H9 (cell line): ENCODE data around the gene PSTPIP1. TPM values are rescaled to one million over a fixed set of nuclear protein-coding genes. Genes with fewer than 3 reads are reported as not detected.

ENCODE experiments used
- DNase-seq: peaks from one replicate; pipeline ENCODE4 v3.0.0-alpha.2; 2017
- H2AFZ ChIP-seq: one replicate; pipeline ENCODE4 v1.6.1; 2013; ENCODE audit warnings: mild to moderate bottlenecking, low read length, control low read depth, moderate library complexity
- H2AK5ac ChIP-seq: 2 replicates; pipeline ENCODE4 v1.6.1; 2013; ENCODE audit warnings: low read length, control low read depth, mixed read lengths; ENCODE audit not compliant: insufficient read length
- H2BK120ac ChIP-seq: one replicate; pipeline ENCODE4 v1.6.1; 2013; ENCODE audit warnings: low read depth, mild to moderate bottlenecking, low read length, control low read depth, inconsistent platforms; ENCODE audit not compliant: poor library complexity, severe bottlenecking
- H2BK12ac ChIP-seq: 2 replicates; pipeline ENCODE4 v1.6.1; 2013; ENCODE audit warnings: low read length, control low read depth, mixed read lengths, low read depth; ENCODE audit not compliant: insufficient read length
- H2BK15ac ChIP-seq: 2 replicates; pipeline ENCODE4 v1.6.1; 2013; ENCODE audit warnings: low read depth, low read length, control low read depth
- H2BK20ac ChIP-seq: one replicate; pipeline ENCODE4 v1.6.1; 2013; ENCODE audit warnings: low read depth, mild to moderate bottlenecking, low read length, control low read depth, inconsistent platforms; ENCODE audit not compliant: poor library complexity, severe bottlenecking
- H2BK5ac ChIP-seq: 2 replicates; pipeline ENCODE4 v1.6.1; 2013; ENCODE audit warnings: low read length, control low read depth, mixed read lengths; ENCODE audit not compliant: insufficient read length
- H3K14ac ChIP-seq: 2 replicates; pipeline ENCODE4 v1.6.1; 2013; ENCODE audit warnings: low read length, control low read depth; ENCODE audit not compliant: insufficient read depth
- H3K18ac ChIP-seq: 2 replicates; pipeline ENCODE4 v1.6.1; 2013; ENCODE audit warnings: low read depth, mild to moderate bottlenecking, mixed read lengths, low read length, control low read depth; ENCODE audit not compliant: insufficient read length
- H3K23ac ChIP-seq: 2 replicates; pipeline ENCODE4 v1.6.1; 2013; ENCODE audit warnings: low read length, control low read depth, mixed read lengths, low read depth; ENCODE audit not compliant: insufficient read length
- H3K23me2 ChIP-seq: 2 replicates; pipeline ENCODE4 v1.6.1; 2013; ENCODE audit warnings: low read depth, mild to moderate bottlenecking, mixed read lengths, low read length, control low read depth; ENCODE audit not compliant: insufficient read length, poor library complexity, severe bottlenecking
- H3K27ac ChIP-seq: 2 replicates; pipeline ENCODE4 v1.5.1; 2013; ENCODE audit warnings: low read length, control low read depth, mixed read lengths, low read depth; ENCODE audit not compliant: insufficient read length
- H3K27me3 ChIP-seq: 2 replicates; pipeline ENCODE4 v1.6.1; 2013; ENCODE audit warnings: low read length, control low read depth, inconsistent platforms; ENCODE audit not compliant: insufficient read depth
- H3K4ac ChIP-seq: 2 replicates; pipeline ENCODE4 v1.6.1; 2013; ENCODE audit warnings: low read depth, mild to moderate bottlenecking, control low read depth, inconsistent platforms, low read length, moderate library complexity
- H3K4me1 ChIP-seq: 2 replicates; pipeline ENCODE4 v1.6.1; 2013; ENCODE audit warnings: low read length, control low read depth, inconsistent platforms; ENCODE audit not compliant: insufficient read depth
- H3K4me2 ChIP-seq: 2 replicates; pipeline ENCODE4 v1.6.1; 2013; ENCODE audit warnings: low read length, control low read depth, mixed read lengths; ENCODE audit not compliant: insufficient read length, insufficient read depth
- H3K56ac ChIP-seq: 2 replicates; pipeline ENCODE4 v1.6.1; 2013; ENCODE audit warnings: low read depth, mild to moderate bottlenecking, mixed read lengths, low read length, control low read depth; ENCODE audit not compliant: insufficient read length
- H3K79me1 ChIP-seq: 2 replicates; pipeline ENCODE4 v1.6.1; 2013; ENCODE audit warnings: low read depth, mild to moderate bottlenecking, moderate library complexity, low read length, control low read depth, inconsistent platforms; ENCODE audit not compliant: insufficient read depth, poor library complexity, severe bottlenecking
- H3K79me2 ChIP-seq: 2 replicates; pipeline ENCODE4 v1.6.1; 2013; ENCODE audit warnings: low read length, control low read depth, inconsistent platforms; ENCODE audit not compliant: insufficient read depth
- H3K9ac ChIP-seq: 2 replicates; pipeline ENCODE4 v1.6.1; 2013; ENCODE audit warnings: low read length, control low read depth, mixed read lengths; ENCODE audit not compliant: insufficient read length; ENCODE audit errors: extremely low read depth
- H3K9me3 ChIP-seq: one replicate; pipeline ENCODE4 v1.6.1; 2013; ENCODE audit warnings: low read depth, low read length, inconsistent platforms; ENCODE audit not compliant: control insufficient read depth
- H3T11ph ChIP-seq: one replicate; pipeline ENCODE4 v1.6.1; 2013; ENCODE audit warnings: mild to moderate bottlenecking, low read length, control low read depth, inconsistent platforms
- H4K20me1 ChIP-seq: one replicate; pipeline ENCODE4 v1.6.1; 2013; ENCODE audit not compliant: control insufficient read depth, insufficient read length, insufficient read depth
- H4K5ac ChIP-seq: 2 replicates; pipeline ENCODE4 v1.6.1; 2013; ENCODE audit warnings: low read depth, mild to moderate bottlenecking, mixed read lengths, low read length, control low read depth; ENCODE audit not compliant: insufficient read length
- H4K8ac ChIP-seq: replicated peaks from 2 replicates; pipeline ENCODE4 v1.6.1; 2013; ENCODE audit warnings: low read length, control low read depth, mixed read lengths, low read depth; ENCODE audit not compliant: insufficient read length
- H4K91ac ChIP-seq: 2 replicates; pipeline ENCODE4 v1.6.1; 2013; ENCODE audit warnings: low read depth, mild to moderate bottlenecking, moderate library complexity, mixed read lengths, low read length, control low read depth; ENCODE audit not compliant: insufficient read length
- H3K27ac Mint-ChIP-seq, 3 experiments: 2 replicates in 2 of 3; 3 replicates in 1 of 3; pipeline ENCODE4 v1.8.0; 2020 to 2021; ENCODE audit warnings: mixed read lengths in 3 of 3, mild to moderate bottlenecking in 1 of 3, moderate library complexity in 1 of 3
- H3K27me3 Mint-ChIP-seq: 2 replicates; pipeline ENCODE4 v1.8.0; 2021; ENCODE audit warnings: low read depth, mild to moderate bottlenecking, moderate library complexity, mixed read lengths
- H3K36me3 Mint-ChIP-seq, 3 experiments: 2 replicates in 2 of 3; 3 replicates in 1 of 3; pipeline ENCODE4 v1.8.0; 2020 to 2021; ENCODE audit warnings: low read depth in 3 of 3, mixed read lengths in 3 of 3; ENCODE audit not compliant: insufficient read depth in 1 of 3
- H3K4me1 Mint-ChIP-seq, 2 experiments: 2 replicates each; pipeline ENCODE4 v1.8.0; 2020; ENCODE audit warnings: mixed read lengths in 2 of 2
- H3K4me3 Mint-ChIP-seq, 2 experiments: 2 replicates in 1 of 2; 3 replicates in 1 of 2; pipeline ENCODE4 v1.8.0; 2020 to 2021; ENCODE audit warnings: mild to moderate bottlenecking in 2 of 2, mixed read lengths in 2 of 2, moderate library complexity in 1 of 2
- H3K9me3 Mint-ChIP-seq, 2 experiments: 2 replicates in 1 of 2; 3 replicates in 1 of 2; pipeline ENCODE4 v1.8.0; 2020; ENCODE audit warnings: mild to moderate bottlenecking in 2 of 2, mixed read lengths in 2 of 2, moderate library complexity in 1 of 2
- CTCF ChIP-seq: fragments of 200-600 bp; sonication (generic); conservative IDR thresholded peaks from 3 replicates; pipeline ENCODE4 v1.8.0; 2021; ENCODE audit warnings: antibody characterized with exemption, mild to moderate bottlenecking
- WGBS: extraction: QIAGEN DNeasy Blood & Tissue Kit; methylation state at CpG from one replicate; pipeline ENCODE4 v1.1.7; 2013; ENCODE audit warnings: missing lambda C conversion rate, low lambda C conversion rate, mixed read lengths; ENCODE audit not compliant: insufficient read length; ENCODE audit errors: extremely low coverage; 5-methylcytosine and 5-hydroxymethylcytosine counted together
- total RNA-seq: library from RNA; stranded (reverse); gene quantifications from 2 replicates; pipeline ENCODE4 v1.2.1, GENCODE V29; 2021

The PSTPIP1 gene
- total RNA-seq, 1 experiment from 2014 or later = 1.8 TPM

DNA sequence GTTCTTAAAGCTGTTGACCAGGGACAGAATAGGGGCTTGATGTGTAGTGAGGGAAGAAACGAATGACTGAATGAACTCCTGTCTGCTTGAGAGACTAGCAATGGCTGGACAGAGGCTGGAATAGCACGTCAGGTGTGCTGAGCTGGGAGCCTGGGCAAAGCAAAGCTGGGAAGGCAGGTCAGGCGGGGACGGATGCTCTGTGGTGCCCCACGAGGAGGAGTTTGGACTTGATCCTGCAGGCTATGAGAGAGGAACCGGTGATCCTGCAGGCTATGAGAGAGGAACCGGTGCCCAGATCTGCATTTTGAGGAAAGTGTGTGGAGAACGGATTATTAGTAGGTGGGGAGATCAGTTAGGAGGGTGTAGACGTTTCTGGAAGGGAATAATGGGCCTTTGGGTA, 31.3 kb upstream of the PSTPIP1 start:
- H3K4me2 ChIP-seq = no peak overlapping the region
- H2BK15ac ChIP-seq = no peak overlapping the region
- no peaks in the 10 kb centered on the region for H3K23me2 ChIP-seq
- H3K79me1 ChIP-seq = no peaks in the 10 kb centered on the region
- H3K18ac ChIP-seq = no peak overlapping the region
- H4K20me1 ChIP-seq = no peaks in the 10 kb centered on the region
- H3K27ac ChIP-seq = no peak overlapping the region
- no peak overlapping the region for H2BK120ac ChIP-seq
- DNase-seq = peak; percentile 63
- WGBS = no CpG with 5 or more reads among the region's 9 CpGs
- no peak overlapping the region for H3K14ac ChIP-seq
- H3K4me1 Mint-ChIP-seq = peaks cover 6 to 15% of the 10 kb centered on the region in 2 experiments; a peak in 2 of 4 replicates
- no peak overlapping the region for H4K8ac ChIP-seq
- H2BK20ac ChIP-seq = no peak overlapping the region
- H2BK12ac ChIP-seq = no peak overlapping the region
- no peaks in the 10 kb centered on the region for H3K36me3 Mint-ChIP-seq
- H2AK5ac ChIP-seq = no peak overlapping the region
- no peaks in the 10 kb centered on the region for H3K9me3 ChIP-seq
- no peak overlapping the region for H2AFZ ChIP-seq
- no peak overlapping the region for H3K23ac ChIP-seq
- H3T11ph ChIP-seq = no peak overlapping the region
- H3K4me1 ChIP-seq = no peaks in the 10 kb centered on the region
- no peak overlapping the region for H4K5ac ChIP-seq
- H4K91ac ChIP-seq = no peak overlapping the region
- no peak overlapping the region for H2BK5ac ChIP-seq
- H3K79me2 ChIP-seq = no peaks in the 10 kb centered on the region
- no peak overlapping the region for H3K27ac Mint-ChIP-seq
- no peak overlapping the region for H3K56ac ChIP-seq
- no peak overlapping the region for H3K4ac ChIP-seq
- peaks cover 3% of the 10 kb centered on the region; the same call in 1 of the 2 replicates for H3K27me3 Mint-ChIP-seq
- no peaks in the 10 kb centered on the region for H3K9me3 Mint-ChIP-seq
- no peak overlapping the region for H3K9ac ChIP-seq
- peak; percentile 33; the same call in 1 of the 3 replicates for TF ChIP-seq CTCF
- H3K27me3 ChIP-seq = no peaks in the 10 kb centered on the region
- H3K4me3 Mint-ChIP-seq = no peak overlapping the region
